ENCODE results near the gene FBXO2. TPM values are rescaled to one million over a fixed set of nuclear protein-coding genes. Genes with fewer than 3 reads are reported as not detected.

FBXO2 gene
- total RNA-seq, 3 donors from 2014 or later (not counting 1 experiment from before 2014, with no cell fraction given), result 5.9 to 7.9 (median 6.7) TPM

DNA sequence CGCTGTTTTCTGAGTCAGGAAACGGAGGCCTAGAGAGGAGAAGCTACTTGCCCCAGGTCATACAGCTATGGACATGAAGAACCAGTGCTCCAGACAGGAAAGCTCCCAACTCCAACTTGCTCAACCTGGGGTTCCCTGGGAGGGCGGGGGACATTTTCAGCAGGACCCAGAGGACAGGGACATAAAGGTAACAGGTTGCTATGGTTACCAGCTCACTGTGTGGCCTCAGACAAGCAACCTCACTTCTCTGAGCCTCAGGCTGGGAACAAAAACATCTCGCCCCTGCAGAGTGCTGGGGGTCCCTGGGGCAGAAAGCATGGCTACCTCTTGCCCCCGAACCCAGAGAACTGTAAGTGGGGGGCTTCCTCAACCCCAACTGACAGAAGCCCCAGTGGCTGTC lies 16.1 kb downstream of the FBXO2 start:
- 61% methylated on average over 5 of the region's 5 CpGs for WGBS (ENCODE audit: insufficient coverage)
- Histone ChIP-seq H3K36me3 (ENCODE audit: control insufficient read depth, insufficient read depth, low read length) (no peaks in the 10 kb centered on the region), H3K27me3 (ENCODE audit: control insufficient read depth, insufficient read depth, low read length) (peaks cover 4% of the 10 kb centered on the region), H3K9me3 (ENCODE audit: control insufficient read depth, insufficient read depth, low read length) (no peaks in the 10 kb centered on the region), H3K27ac (ENCODE audit: low read length) (no peak overlapping the region), H3K4me1 (ENCODE audit: control insufficient read depth, insufficient read depth, low read length) (no peaks in the 10 kb centered on the region), H3K4me3 (ENCODE audit: low read length) (no peak overlapping the region)
- TF ChIP-seq, protein P1, sequence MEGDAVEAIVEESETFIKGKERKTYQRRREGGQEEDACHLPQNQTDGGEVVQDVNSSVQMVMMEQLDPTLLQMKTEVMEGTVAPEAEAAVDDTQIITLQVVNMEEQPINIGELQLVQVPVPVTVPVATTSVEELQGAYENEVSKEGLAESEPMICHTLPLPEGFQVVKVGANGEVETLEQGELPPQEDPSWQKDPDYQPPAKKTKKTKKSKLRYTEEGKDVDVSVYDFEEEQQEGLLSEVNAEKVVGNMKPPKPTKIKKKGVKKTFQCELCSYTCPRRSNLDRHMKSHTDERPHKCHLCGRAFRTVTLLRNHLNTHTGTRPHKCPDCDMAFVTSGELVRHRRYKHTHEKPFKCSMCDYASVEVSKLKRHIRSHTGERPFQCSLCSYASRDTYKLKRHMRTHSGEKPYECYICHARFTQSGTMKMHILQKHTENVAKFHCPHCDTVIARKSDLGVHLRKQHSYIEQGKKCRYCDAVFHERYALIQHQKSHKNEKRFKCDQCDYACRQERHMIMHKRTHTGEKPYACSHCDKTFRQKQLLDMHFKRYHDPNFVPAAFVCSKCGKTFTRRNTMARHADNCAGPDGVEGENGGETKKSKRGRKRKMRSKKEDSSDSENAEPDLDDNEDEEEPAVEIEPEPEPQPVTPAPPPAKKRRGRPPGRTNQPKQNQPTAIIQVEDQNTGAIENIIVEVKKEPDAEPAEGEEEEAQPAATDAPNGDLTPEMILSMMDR (IDR thresholded peaks at IDR 0.05), result no peak
- Mint-ChIP-seq H3K4me1 (peaks cover 0 to 4% of the 10 kb centered on the region in 2 donors), H3K27ac (no peak overlapping the region), H3K9me3 (no peaks in the 10 kb centered on the region), H3K27me3 (ENCODE audit: low read depth in 2 of 2) (peaks cover 4 to 11% of the 10 kb centered on the region in 2 donors), H3K36me3 (no peaks in the 10 kb centered on the region), H3K4me3 (no peak overlapping the region)
- DNase-seq, result no peak
- no peak for ATAC-seq
- intact Hi-C loops (cut with micrococcal nuclease), result no loop called here

DNA sequence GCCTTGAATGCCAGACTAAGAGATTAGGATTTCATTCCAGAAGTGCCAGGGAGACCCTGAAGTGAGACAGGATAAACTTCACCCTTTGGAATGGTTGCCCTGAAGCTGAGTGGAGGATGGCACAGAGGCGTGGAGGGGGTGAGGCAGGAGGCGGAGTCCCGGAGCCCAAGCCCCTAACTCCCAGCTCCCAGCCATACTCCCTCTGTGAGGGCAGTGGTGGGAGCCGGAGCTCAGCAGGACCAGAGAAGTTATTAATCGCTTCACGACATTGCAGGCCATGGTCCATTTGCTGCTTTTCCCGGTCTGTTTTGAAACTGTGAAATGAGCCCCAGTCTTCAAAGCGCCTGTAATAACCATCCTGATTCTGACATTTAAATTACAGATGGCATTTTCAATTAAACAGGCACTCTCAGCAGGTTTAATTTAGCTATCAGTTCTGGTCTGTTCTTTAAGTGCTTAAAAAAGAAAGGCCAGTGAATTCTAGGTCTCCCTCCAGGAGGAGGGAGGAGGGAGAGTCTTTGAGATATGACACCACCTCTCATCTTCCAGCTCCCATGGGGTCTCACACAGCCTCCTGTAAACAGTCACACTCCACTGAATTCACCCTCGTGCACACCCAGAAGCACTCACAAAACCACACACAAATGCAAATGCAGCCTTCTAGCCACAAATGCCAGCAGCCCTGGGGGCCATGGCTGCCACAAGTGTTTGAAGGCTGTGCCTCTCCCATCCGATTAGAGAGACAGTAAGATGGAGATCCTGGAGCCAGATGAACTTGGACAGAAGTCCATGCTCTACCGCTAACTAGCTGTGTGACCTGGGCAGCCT lies 19.6 kb downstream of the FBXO2 start:
- Mint-ChIP-seq H3K4me3 (no peak overlapping the region), H3K27ac (no peak overlapping the region)

GRCh38 chr1:11629184-11630016 lies 24.8 kb downstream of the FBXO2 start:
- Histone ChIP-seq H3K36me3 (ENCODE audit: control insufficient read depth, insufficient read depth, low read length) (no peaks in the 10 kb centered on the region), H3K4me1 (ENCODE audit: control insufficient read depth, insufficient read depth, low read length) (no peaks in the 10 kb centered on the region), H3K9me3 (ENCODE audit: control insufficient read depth, insufficient read depth, low read length) (no peaks in the 10 kb centered on the region), H3K4me3 (ENCODE audit: low read length) (no peak overlapping the region), H3K27ac (ENCODE audit: low read length) (no peak overlapping the region), H3K27me3 (ENCODE audit: control insufficient read depth, insufficient read depth, low read length) (no peaks in the 10 kb centered on the region)
- no peak for DNase-seq
- 56% methylated on average over 13 of the region's 15 CpGs for WGBS (ENCODE audit: insufficient coverage)
- Mint-ChIP-seq H3K36me3 (no peaks in the 10 kb centered on the region), H3K27me3 (ENCODE audit: low read depth in 2 of 2) (peaks cover 10% of the 10 kb centered on the region in 2 donors), H3K4me1 (no peaks in the 10 kb centered on the region), H3K4me3 (no peak overlapping the region), H3K9me3 (no peaks in the 10 kb centered on the region), H3K27ac (no peak overlapping the region)
- TF ChIP-seq, protein P1 (IDR thresholded peaks at IDR 0.05), result no peak
- no peak for ATAC-seq
- intact Hi-C loops (cut with micrococcal nuclease), result no loop called here

More for the DNA sequence above, 19.6 kb downstream of the FBXO2 start:
- Histone ChIP-seq H3K27me3 (ENCODE audit: control insufficient read depth, insufficient read depth, low read length) (peaks cover 4% of the 10 kb centered on the region), H3K36me3 (ENCODE audit: control insufficient read depth, insufficient read depth, low read length) (no peaks in the 10 kb centered on the region), H3K4me3 (ENCODE audit: low read length) (no peak overlapping the region), H3K27ac (ENCODE audit: low read length) (no peak overlapping the region), H3K4me1 (ENCODE audit: control insufficient read depth, insufficient read depth, low read length) (no peaks in the 10 kb centered on the region), H3K9me3 (ENCODE audit: control insufficient read depth, insufficient read depth, low read length) (no peaks in the 10 kb centered on the region)
- ATAC-seq (no peak), DNase-seq (no peak)
- TF ChIP-seq, protein P1 (IDR thresholded peaks at IDR 0.05), result no peak
- WGBS (ENCODE audit: insufficient coverage), result 71% methylated on average over 8 of the region's 11 CpGs
- Mint-ChIP-seq H3K36me3 (no peaks in the 10 kb centered on the region), H3K4me1 (no peaks in the 10 kb centered on the region), H3K27me3 (ENCODE audit: low read depth in 2 of 2) (peaks cover 6 to 21% of the 10 kb centered on the region in 2 donors), H3K9me3 (no peaks in the 10 kb centered on the region)
- intact Hi-C loops (cut with micrococcal nuclease), result no loop called here

Data from natural killer cell (primary cell).